HFF-Myc (cell line): ENCODE data around the gene RNF128.
A peak's percentile ranks its signal among the peaks of the same experiment; 100 is the strongest.
"Not testable (repeated sequence)": the region's sequence is repeated elsewhere in the genome, so short reads cannot be mapped to it uniquely, and the experiment has no call there.

Experiments used
- DNase-seq: peaks from one replicate; pipeline ENCODE4 v3.0.0-alpha.2; 2011; ENCODE audit warnings: low read depth; ENCODE audit errors: extremely low read depth
- H3K4me3 ChIP-seq: replicated peaks from 2 replicates; pipeline ENCODE4 v1.5.1; 2011; ENCODE audit warnings: low read depth, mild to moderate bottlenecking, control low read depth, low read length
- TF ChIP-seq, protein P1 (sequence below): IDR thresholded peaks from 2 replicates; pipeline ENCODE4 v1.5.1; 2012; ENCODE audit warnings: mild to moderate bottlenecking, low read depth, low read length, control low read depth; ENCODE audit errors: missing control alignments

Gene RNF128

DNA sequence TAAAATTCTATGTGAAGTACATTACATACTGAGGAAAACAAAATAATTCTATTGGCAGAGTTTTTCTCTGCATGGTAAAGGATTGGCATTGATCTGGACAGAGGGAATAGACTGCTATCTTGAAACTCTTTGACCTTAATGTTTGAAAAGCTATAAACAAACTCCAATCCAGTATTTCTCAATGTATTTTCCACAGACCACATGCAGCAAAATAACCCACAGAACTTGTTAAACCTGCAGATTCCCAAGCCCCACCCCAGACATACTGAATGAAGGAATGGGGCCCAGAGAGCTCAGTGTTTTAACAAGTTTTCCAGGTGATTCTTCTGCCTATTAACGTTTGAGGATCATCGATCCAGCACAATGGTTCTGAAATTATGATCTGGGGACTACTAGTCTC lies 15.7 kb downstream of the RNF128 start:
- TF ChIP-seq, protein P1, sequence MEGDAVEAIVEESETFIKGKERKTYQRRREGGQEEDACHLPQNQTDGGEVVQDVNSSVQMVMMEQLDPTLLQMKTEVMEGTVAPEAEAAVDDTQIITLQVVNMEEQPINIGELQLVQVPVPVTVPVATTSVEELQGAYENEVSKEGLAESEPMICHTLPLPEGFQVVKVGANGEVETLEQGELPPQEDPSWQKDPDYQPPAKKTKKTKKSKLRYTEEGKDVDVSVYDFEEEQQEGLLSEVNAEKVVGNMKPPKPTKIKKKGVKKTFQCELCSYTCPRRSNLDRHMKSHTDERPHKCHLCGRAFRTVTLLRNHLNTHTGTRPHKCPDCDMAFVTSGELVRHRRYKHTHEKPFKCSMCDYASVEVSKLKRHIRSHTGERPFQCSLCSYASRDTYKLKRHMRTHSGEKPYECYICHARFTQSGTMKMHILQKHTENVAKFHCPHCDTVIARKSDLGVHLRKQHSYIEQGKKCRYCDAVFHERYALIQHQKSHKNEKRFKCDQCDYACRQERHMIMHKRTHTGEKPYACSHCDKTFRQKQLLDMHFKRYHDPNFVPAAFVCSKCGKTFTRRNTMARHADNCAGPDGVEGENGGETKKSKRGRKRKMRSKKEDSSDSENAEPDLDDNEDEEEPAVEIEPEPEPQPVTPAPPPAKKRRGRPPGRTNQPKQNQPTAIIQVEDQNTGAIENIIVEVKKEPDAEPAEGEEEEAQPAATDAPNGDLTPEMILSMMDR: no peak
- no peak overlapping the region for H3K4me3 ChIP-seq
- no peak for DNase-seq

- H3K4me3 ChIP-seq: no peak overlapping the region
- DNase-seq: no peak
- TF ChIP-seq, protein P1: no peak
These were observed 16.3 kb downstream of the RNF128 start for GRCh38 chrX:106742805-106743204.

DNA sequence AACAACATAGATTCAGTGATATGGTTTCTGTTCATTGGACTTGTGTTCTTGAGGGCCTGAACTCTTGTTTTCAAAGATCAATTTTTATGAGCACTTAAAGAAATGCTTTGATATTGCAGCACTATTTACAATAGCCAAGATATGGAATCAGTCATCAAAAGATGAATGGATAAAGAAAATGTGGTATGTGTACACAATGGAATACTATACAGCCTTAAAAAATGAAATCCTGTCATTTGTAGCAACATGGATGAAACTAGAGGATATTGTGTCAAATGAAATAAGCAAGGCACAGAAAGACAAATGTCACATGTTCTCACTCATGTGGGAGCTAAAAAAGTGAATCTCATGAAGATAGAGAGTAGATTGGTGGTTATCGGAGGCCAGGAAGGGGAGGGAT lies 21.9 kb downstream of the RNF128 start:
- no peak for DNase-seq

DNA sequence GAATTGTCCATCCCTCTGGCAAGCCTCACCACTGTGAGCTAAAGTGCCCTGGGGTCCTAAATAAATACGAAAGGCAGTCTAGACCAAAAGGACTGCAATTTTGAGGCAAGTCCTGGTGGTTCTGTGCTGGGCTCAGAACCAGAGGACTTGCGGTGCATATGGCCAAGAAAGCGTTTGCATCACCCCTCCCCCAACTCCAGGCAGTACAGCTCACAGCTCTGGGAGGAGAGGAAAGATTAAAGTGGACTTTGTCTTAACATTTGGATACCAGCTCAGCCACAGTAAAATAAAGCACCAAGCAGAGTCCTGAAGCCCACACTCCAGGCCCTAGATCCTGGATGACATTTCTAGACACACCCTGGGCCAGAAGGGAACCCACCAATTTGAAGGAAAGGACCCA lies 24.9 kb downstream of the RNF128 start:
- H3K4me3 ChIP-seq: no peak overlapping the region
- TF ChIP-seq, protein P1: no peak
- DNase-seq: no peak

More for the DNA sequence above, 21.9 kb downstream of the RNF128 start:
- no peak overlapping the region for H3K4me3 ChIP-seq
- TF ChIP-seq, protein P1: no peak

DNA sequence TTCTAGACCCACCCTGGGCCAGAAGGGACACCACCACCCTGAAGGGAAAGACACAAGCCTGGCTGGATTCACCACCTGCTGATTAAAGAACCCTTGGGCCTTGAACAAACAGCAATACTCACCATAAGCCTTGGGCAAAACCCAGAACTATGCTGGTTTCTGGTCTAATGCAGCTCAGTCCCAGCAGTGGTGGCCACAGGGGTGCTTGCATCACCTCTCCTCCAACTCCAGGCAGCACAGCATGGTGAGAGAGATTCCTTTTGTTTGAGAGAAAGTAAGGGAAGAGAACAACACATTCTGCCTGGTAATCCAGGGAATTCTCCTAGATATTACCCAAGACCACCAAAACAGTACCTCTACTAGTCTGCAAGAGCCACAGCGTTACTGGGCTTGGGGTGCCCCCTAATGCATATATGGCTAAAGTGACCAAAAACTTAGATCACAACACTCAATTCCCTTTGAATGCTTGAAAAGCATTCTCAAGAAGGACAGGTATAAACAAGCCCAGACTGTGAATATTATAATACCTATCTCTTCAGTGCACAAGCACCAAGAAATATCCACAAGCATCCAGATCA lies 25.7 kb downstream of the RNF128 start:
- H3K4me3 ChIP-seq: no peak overlapping the region
- TF ChIP-seq, protein P1: peak; percentile 8
- DNase-seq: no peak

GRCh38 chrX:106769288-106769687 lies 42.8 kb downstream of the RNF128 start:
- not testable (repeated sequence) for DNase-seq

DNA sequence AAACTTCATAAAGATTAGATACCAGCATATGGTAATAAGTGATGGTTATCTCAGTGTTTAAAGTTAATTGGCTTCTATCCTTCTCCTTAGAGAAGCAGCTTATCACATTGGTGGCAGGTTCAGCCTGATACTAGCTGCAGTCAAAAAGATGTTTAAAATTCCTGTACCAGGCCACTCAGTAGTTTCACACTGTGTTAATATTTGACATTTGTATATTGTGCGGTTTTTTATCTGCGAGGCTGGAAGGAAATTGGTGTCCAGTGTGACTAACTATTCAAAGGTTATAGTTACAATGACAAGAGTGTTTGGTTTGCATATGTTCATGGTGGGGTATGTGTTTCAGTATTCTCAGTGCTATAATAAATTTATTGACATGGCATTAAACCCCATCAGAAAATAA lies 48.5 kb downstream of the RNF128 start:
- H3K4me3 ChIP-seq: no peak overlapping the region
- TF ChIP-seq, protein P1: no peak
- DNase-seq: no peak

More at GRCh38 chrX:106769288-106769687, 42.8 kb downstream of the RNF128 start:
- H3K4me3 ChIP-seq: not testable (repeated sequence)
